D341Med (cell line): ENCODE data around the gene TSPAN8.
"Not testable (repeated sequence)": the region's sequence is repeated elsewhere in the genome, so short reads cannot be mapped to it uniquely, and the experiment has no call there.

Experiments
- DNase-seq: peaks from one replicate; pipeline ENCODE4 v3.0.0; 2012; ENCODE audit warnings: low spot score

The TSPAN8 gene

DNA sequence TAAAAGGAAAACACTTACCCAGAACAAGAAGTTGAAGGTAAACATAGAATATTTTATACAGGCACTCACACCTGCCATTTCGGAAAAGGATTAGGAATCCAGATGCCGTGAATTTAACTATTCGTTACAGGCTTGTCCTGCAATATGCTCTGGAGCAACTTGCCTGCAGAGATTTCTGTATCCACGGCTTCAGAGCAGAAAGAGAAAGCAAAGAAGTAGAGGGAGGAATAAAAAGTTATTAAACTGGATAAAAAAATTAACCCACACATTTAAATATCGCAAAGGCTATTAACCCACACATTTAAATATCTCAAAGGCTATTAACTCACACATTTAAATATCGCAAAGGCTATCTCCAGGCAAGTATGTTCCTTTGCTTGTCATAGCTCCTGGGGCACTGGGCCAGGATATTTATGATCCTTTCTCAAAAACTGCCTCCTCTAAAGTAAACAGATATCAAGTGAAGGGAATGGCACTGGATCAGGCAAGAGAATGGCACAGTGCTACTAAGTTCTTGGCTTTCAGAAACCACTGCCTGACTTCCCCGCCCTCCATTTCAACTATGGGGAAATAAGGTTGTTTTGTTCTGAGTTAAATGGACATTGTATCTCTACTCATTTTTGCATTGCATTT is at the start of gene TSPAN8:
Gene TSPAN8, minus strand, starts transcription at position 399 of the 633 bp plus-strand sequence. Its CDS starts 321 bp downstream, at position 78.
- no peak for DNase-seq

DNA sequence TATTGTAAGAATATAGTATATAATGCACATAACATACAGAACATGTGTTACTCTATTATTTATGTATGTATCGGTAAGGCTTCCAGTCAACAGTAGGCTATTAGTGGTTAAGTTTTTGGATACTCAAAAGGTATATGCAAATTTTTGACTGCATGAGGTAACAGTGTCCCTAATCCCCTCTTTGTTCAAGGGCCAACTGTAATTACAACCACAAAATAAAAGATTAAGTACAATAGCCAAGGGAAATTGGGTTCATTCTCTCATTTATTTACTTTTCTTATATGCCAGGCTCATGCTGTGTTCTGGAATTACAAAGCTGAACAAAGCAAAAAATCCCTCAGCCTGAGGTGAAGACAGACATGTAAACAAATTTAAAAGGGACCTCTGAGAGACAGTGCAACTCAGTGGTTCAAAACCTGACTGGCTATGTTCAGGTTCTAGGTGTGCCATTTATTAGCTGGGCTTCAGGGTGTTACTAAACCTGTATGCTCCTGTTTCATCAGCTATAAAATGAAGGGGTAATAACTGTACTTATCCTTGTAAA is 43.4 kb upstream of the TSPAN8 start:
- no peak for DNase-seq

DNA sequence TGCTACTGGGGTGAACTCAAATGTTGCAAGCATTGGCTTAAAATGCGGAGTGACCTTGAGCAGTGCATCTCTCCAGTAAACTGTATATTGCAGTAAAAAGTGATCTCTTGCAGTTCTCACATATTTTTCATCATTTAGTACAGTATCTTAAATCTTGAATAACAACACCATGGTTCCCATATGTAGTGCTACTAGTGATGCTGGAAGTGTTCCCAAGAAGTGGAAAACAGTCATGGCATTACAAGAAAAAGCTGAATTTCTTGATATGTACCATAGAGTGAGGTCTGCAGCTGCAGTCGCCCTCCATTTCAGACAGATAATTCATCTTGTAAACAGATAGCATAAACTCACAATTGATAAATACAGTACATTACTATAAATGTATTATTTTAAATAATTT is 42.9 kb upstream of the TSPAN8 start:
- DNase-seq = no peak

DNA sequence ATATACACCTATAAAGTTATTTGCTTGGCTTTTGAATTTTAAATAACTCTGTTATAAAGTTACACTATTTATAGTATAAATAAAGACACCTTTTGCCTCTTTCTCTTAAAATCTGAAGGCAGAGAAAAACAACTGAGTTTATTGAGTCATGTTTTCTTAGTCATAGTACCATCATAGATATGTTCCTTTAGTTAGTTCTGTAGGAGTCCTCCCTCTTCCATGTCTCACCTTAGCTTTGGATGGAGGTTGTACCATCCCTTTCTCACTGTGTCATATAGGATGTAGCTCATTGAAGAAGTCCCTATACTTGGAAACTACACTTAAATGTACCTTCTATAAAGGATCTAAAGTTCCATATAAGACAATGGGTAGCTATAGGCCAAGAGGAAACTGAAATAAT is 39.7 kb upstream of the TSPAN8 start:
- no peak for DNase-seq

DNA sequence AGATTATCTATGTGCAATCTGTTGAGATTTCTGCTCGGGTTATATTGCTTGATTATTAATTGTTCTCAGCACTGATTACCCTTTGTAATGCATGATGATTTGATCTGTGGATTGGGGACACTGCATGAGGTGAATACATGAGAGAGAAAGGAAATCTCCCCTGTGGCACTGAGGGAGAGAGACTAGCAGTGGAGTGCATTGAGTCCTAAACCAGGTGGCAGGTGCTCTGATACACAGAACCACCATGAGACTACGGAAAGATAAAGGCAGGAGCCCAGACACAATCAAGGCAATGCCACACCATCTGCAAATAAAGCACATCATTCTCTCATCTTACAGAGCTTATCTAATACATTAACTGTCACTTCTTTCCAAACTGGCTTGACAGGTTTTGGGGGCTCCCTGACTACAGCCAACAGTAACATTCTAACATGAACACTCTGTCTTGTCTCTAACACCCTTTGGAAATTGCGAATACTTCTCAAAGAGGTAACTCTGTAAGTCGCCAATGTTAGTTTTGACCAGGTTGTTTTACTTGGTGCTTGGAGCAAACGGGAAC is 37.6 kb upstream of the TSPAN8 start:
- no peak for DNase-seq

DNA sequence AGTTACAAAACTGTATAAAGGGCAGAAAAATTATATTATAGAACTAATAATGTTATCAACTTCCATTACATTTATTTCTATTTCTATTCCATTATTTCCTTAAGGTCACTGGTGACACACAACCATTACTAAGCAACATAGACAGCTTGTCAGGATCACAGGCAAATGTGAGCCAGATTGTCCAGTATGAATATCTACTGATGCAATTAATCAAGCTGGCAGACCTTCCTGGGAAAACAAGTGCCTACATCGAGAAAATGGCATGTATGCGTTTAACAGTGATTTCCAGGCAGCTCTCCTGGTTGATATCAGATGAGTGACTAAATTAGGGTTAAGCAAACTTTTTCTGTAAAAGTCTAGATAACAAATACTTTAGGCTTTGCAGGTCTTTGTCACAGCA is 36.9 kb upstream of the TSPAN8 start:
- no peak for DNase-seq

DNA sequence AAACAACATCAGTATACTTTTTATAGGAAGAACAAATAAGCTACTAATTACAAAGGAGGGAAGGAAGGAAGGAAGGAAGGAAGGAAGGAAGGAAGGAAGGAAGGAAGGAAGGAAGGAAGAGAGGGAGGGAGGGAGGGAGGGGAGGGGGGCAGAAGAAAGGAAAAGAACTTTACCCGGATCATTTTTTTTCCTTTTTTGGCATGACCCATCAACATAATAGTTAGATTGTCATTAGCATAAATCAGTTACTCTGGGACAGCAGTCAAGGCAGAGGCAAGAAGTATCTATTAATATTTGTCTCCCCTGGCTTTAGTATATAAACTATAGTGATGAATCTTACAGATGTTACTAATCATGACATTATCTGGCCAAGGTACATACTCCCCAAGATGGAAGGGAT is 35.2 kb upstream of the TSPAN8 start:
- DNase-seq = no peak

DNA sequence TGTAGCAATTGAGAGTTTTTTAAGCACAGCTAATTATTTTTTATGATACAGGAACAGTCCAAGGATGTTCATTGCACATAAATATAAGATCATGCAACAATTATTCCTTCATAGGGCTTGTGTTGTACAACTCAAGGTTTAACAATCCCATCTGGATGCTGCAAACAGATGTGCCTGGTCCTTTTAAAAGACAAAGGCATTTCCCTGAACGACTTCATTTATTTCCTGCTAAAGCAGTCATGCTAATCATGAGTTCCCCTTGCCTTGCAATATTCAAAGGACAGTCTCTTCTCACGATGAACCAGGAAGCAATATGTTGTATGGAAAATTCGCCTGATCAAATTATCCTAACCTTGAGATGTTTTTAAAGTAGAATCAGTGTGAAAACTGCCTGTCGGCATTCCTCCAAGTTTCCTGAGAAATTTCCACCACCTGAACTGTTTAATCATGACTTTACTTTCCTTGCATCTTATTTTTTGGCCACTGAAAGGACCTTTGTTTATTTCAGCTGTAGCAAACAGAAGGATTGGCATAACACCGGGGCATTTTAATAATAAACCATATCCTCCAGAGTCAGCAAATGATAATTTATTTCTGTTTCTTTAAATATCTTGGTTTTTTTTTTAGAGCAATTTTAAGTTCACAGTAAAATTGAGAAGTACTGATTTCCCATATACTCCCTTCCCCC is 33.9 kb upstream of the TSPAN8 start:
- DNase-seq = no peak

DNA sequence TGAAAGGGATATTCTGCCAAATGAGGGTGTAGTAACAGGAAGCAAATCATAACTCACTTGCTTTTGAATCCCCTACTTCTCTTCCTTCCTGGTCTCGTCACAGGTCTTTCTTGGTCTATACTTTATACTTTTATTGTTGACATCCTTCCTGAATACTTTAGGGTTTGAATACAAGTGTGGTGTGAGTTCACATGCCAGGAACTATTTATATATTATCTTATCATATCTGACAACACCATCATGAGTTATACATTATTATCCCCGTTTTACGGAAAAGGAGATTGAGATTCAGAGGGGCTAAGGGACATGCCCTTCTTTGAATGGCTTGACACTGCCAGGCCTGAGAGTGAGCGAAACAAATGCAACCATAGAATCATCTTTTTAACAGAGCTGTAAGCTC is 33.0 kb upstream of the TSPAN8 start:
- no peak for DNase-seq

DNA sequence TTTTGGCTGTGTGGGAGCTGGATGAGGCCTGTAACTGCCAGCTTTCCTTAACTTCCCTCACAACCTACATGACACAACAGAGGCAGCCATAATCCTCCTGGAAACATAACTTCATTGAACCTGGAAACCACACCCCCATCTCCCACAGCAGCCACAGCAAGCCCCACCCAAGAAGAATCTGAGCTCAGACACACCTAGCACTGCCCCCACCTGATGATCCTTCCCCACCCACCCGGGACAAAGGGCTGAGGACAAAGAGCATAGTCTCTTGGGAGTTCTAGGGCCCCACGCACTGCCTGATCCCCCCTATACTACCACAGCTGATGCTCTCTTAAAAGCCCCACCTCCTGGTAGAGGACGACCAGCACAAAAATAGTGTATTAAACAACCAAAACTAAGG is 29.6 kb upstream of the TSPAN8 start:
- no peak for DNase-seq

DNA sequence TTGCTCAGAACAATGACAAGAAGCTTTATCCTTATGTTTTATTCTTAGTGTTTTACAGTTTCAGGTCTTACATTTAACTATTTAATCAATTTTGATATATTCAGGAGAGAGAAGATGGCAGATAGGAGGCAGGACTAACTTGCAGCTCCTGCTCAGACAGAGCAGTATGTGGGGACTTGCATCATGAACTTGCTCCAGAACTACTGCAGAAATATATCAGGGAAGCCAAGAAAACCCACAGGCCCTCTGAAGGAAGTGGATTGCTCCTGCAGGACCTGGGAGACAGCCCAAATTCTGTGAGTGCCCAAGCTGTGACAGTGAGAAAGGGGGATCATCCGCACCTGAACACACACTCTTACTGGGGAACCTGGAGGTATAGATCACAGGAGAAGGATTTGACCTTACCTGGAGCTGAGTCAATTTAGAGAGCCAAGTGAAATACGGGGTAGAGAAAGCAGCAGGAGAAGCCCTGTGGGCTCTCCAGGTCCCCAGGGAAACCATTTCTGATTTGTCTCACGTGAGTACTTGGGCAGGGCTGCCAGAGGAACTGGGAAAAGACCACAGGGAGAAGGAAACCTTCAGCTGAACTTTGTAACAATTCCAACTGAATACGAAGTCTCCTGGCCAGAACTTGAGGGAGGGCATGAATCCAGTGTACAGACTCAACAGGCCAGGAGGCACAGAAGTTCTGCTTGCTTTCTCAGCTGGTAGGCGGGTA is 28.9 kb upstream of the TSPAN8 start:
- no peak for DNase-seq

DNA sequence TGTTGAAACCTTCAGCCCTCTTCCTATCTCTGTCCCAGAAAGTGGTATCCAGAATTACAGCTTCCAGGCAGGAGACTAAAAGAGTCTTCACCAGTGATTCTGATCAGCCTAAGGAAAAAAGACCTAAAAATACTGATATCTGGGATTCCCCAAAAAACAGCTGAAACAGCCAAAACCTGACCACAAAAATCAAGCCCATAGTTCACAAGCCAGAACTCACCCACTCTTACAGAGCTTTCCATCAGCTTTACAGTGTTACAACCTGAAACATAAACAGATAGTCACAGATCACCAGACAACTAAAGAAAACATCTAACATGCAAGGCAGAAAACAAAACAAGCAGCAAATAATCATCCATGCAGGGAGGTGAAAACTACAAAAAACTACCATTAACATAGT is 26.0 kb upstream of the TSPAN8 start:
- DNase-seq = no peak

DNA sequence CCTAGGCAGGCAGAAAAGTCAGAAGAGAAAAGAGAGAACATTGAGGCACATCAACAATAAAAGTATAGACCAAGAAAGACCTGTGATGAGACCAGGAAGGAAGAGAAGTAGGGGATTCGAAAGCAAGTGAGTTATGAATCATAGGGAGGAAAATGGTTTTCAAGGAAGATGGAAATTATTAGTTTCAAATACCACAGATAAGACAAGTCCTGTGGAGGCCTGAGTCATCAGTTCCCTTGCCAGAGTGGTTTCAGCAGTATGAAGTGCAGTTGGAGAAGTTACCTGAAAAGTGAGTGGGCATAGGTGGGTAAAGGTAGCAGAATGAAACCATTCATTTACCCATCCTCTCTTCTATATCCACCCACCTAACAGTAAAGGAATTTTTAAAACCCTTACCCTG is 25.2 kb upstream of the TSPAN8 start:
- no peak for DNase-seq

DNA sequence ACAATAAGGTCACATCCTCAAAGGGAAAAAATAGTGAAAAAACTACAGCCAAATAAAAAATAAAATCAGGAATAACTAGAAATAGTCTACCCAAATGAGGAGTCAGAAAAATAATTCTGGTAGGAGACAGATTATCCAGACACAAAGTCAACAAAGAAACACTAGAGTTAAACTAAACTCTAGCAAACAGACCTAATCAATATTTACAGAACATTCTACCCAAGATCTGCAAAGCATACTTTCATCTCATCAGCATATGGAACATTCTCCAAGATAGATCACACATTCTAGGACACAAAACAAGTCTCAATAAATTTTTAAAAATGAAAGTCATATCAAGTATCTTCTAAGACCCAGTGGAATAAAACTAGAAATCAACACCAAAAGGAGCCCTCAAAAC is 20.4 kb upstream of the TSPAN8 start:
- DNase-seq = no peak

DNA sequence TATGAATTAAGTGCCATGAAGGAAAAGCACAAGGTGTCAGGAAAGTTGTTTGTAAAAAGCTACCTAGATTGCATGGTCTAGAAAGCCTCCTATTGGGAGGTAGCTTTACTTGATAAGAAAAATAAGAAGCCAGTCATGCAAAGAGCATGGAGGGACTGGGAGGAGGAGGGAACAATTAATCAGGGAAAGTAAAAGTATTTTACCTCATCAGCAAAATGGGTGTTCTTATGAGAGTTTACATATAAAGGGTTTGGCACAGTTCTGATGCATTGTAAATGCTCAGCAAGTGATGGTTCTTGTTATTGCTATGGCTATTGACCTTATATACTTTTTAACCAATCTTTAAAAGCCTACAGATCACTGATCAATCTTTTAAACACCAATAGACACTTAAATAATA is 17.0 kb upstream of the TSPAN8 start:
- no peak for DNase-seq

DNA sequence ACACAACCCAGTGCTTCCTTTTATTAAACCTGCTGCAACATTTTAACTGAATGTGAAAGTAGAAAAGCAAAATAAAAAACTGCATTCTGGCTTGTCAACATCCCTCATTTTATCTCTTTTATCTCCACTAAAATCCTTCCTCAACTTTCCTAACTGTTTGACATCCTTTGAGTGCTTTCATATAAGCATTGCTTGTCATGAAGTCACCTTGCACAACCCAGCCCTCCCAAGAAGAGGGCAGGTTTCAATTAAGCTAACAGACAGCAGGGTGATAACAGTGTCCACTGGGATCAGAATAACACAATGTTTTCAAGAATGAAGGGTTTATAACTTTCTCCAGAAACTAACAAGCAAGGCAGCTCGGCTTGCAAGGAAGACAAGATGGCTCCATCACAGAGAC is 16.3 kb upstream of the TSPAN8 start:
- DNase-seq = no peak

DNA sequence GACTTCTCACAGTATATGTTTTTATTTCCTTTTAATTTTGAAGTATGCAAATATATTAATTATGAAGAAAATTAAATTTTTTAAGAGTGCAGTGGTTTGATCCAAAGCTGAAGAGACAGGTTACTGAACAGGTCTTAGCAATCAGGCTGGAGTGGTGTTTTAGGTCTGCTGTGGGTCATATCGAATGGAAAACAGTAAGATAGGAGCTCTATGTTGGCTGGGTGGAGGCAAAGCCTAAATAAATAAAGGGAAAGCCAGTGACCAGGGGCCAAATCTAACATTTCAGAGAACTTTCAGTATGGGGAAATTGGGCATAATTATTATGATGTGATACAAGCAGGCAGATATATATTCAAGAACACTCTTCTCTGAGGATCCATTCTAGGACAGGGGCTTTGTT is 12.7 kb upstream of the TSPAN8 start:
- no peak for DNase-seq

DNA sequence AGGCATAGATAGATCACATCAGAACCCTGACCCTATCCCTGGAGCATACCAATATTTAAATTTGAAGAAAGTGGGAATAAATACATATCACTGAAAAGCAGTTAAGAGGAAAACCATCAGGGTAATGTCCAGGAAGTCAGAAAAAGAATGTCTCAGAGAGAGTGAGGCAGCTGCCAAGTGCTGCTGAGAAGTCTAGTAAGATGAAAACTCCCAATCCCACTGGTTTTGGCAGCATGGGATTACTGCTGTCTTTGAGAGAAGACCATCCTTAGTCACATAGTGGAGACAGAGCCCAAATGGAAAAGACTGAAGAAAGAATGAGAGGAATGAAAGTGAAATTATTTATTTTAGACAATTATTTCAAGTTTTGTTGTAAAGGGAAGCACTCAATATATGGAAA is 11.5 kb upstream of the TSPAN8 start:
- DNase-seq = no peak

DNA sequence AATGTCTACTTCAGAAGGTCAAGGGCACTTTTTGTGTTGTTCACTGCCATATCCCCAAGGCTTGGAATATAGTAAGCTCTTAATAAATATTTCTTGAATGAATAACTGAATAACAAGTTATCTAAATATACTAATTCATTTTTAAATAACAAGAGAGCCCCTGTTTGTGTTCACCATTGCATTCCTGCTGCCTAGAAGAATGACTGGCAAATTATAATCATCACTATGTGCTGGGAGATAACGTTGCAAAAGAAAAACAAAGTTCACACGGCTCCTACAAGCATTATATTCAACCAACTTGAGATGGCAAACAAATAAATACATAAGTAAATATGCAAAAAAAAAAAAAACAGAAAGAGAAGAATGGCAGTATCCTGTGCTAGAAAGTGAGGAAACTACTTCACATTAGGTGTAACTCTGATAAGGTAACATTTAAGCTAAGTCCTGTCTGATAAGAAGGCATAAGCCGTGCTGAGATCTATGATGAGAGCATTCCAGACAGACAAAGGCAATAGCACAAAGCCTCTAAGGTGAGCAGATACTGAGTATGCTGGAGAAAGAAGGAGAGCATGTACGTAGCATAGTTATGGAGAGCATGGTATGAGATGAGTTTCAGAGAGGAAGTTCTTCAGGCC is 9.2 kb upstream of the TSPAN8 start:
- DNase-seq = no peak

DNA sequence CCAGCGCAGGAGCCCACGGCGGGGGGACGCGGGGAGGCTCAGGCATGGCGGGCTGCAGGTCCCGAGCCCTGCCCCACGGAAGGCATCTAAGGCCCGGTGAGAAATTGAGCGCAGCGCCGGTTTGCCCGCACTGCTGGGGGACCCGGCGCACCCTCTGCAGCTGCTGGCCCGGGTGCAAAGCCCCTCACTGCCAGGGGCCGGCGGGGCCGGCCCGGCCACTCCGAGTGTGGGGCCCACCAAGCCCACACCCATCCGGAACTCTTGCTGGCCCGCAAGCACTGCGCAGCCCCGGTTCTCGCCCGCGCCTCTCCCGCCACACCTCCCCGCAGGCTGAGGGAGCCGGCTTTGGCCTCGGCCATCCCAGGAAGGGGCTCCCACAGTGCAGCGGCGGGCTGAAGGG is 8.5 kb upstream of the TSPAN8 start:
- DNase-seq = no peak

DNA sequence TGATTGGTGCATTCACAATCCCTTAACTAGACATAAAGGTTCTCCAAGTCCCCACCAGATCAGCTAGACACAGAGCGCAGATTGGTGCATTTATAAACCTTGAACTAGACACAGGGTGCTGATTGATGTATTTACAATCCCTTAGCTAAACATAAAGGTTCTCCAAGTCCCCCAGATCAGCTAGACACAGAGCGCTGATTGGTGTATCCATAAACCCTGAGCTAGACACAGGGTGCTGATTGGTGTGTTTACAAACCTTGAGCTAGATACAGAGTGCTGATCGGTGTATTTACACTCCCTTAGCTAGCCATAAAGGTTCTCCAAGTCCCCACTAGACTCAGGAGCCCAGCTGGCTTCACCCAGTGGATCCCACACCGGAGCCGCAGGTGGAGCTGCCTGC is 8.0 kb upstream of the TSPAN8 start:
- DNase-seq = not testable (repeated sequence)

DNA sequence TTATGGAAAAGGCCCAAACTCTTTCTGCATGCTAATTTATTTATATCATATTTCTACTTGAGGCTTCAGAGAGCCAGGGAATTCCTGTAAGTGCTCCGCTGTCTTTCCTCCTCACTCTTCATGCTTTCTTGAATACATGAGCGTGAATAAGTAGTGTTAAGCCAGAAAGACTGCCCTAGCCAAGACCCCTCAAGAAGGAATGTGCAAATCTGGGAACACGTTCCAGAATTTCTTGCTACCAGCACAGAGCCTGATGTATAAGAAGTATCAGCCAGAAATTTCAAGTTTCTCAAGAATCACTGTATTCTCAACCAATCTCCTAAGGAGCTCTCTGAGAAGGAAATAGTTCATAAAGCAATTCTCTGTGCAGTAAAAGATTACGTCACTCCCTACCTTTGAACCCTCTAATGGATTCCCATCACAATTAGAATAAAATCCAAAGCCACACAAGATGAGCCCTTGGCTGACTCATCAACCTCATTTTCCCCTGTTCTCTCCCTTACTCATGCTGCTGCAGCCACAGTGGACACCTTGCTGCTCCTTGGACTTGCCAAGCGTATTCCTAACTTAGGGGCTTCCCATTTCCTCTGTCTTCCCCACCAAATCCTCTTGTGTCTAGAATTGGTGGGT is 6.9 kb upstream of the TSPAN8 start:
- DNase-seq = no peak
